Gastrocnemius medialis (tissue), 4 donors: ENCODE data around the gene SLC6A6. TPM values are rescaled to one million over a fixed set of nuclear protein-coding genes. Genes with fewer than 3 reads are reported as not detected.

Experiments used
- ATAC-seq, 2 donors: fragments of 150-250 bp; one replicate each; pipeline ENCODE4 v1.9.1; 2016
- DNase-seq, 2 donors: peaks; one replicate each; pipeline ENCODE4 v3.0.0-alpha.2; 2019
- H3K27ac ChIP-seq, 4 donors: fragments of 200-600 bp; sonication (generic); 1 replicate in 1 of 4; 2 replicates in 3 of 4; pipeline ENCODE4 v1.5.1; 2016 to 2018; ENCODE audit warnings: mild to moderate bottlenecking in 2 of 4, moderate library complexity in 1 of 4
- H3K27me3 ChIP-seq, 3 donors: fragments of 200-600 bp; sonication (generic) in 2 of 3; 1 replicate in 1 of 3; 2 replicates in 2 of 3; pipeline versions ENCODE4 v1.5.1 to v1.6.0; 2016 to 2019; ENCODE audit warnings: mild to moderate bottlenecking in 1 of 3, moderate library complexity in 1 of 3
- H3K36me3 ChIP-seq, 2 donors: fragments of 200-600 bp; sonication (generic) in 1 of 2; one replicate each; pipeline ENCODE4 v1.5.1; 2017 to 2018
- H3K4me1 ChIP-seq, 2 donors: fragments of 200-600 bp; sonication (generic) in 1 of 2; one replicate each; pipeline ENCODE4 v1.5.1; 2016 to 2017; ENCODE audit warnings: mild to moderate bottlenecking in 2 of 2
- H3K4me3 ChIP-seq, 4 donors: fragments of 200-600 bp; sonication (generic) in 3 of 4; 1 replicate in 1 of 4; 2 replicates in 3 of 4; pipeline ENCODE4 v1.5.1; 2016 to 2019; ENCODE audit warnings: mild to moderate bottlenecking in 2 of 4
- H3K9me3 ChIP-seq, 3 donors: fragments of 200-600 bp; sonication (generic) in 2 of 3; 1 replicate in 1 of 3; 2 replicates in 2 of 3; pipeline ENCODE4 v1.5.1; 2016 to 2019
- CTCF ChIP-seq, 5 experiments: fragments of 450-650 bp in 3 of 5; fragments of 200-600 bp in 2 of 5; sonication (generic) in 2 of 5; IDR thresholded peaks in 4 of 5; conservative IDR thresholded peaks in 1 of 5; 1 replicate in 4 of 5; 2 replicates in 1 of 5; pipeline ENCODE4 v1.5.1; 2016 to 2019; ENCODE audit warnings: antibody characterized with exemption in 5 of 5, mild to moderate bottlenecking in 3 of 5, moderate library complexity in 3 of 5
- POLR2A ChIP-seq, 2 donors: fragments of 450-650 bp; IDR thresholded peaks; one replicate each; pipeline ENCODE4 v1.6.1; 2017; ENCODE audit warnings: antibody characterized with exemption in 2 of 2, mild to moderate bottlenecking in 2 of 2, moderate library complexity in 2 of 2
- in situ Hi-C, 4 donors: fragments of 200-750 bp; cut with MboI; loops; one replicate each; pipeline versions ENCODE4 v1.15.0 to v1.8.0; 2017; ENCODE audit warnings: low sequenced_read_pairs in 4 of 4
- intact Hi-C: fragments of 100-400 bp; cut with DNase I; formaldehyde crosslinking; loops from one replicate; pipeline ENCODE4 v1.15.1; 2023; ENCODE audit warnings: low total_unique reads
- total RNA-seq, 4 donors: library from RNA; depleted of rRNA; stranded (reverse); fragments of >200 nt; gene quantifications; one replicate each; pipeline versions ENCODE4 v1.1.0 to v1.2.3, GENCODE V29; 2016

The SLC6A6 gene
- total RNA-seq, 4 donors from 2014 or later = 42.1 to 119 (median 88.7) TPM

- no peaks in the 10 kb centered on the region for H3K36me3 ChIP-seq
- ATAC-seq (no peak), DNase-seq (no peak)
- H3K4me3 ChIP-seq = no peak overlapping the region
- no peaks in the 10 kb centered on the region for H3K4me1 ChIP-seq
- in situ Hi-C loops = loop anchor here in 1 of 4 donors (10.0 kb wide), 1 partner anchor 99 kb away; no protein-coding TSS in a partner anchor
- no peak overlapping the region for H3K27ac ChIP-seq
- H3K9me3 ChIP-seq = no peaks in the 10 kb centered on the region
- TF ChIP-seq POLR2A (IDR thresholded peaks at IDR 0.05) (no peak), CTCF (IDR thresholded peaks at IDR 0.05 in 4 of 5, conservative IDR thresholded peaks at IDR 0.05 in 1 of 5) (no peak)
- intact Hi-C loops = no loop called here
- no peaks in the 10 kb centered on the region for H3K27me3 ChIP-seq
Measured at GRCh38 chr3:14363379-14363778, 39.0 kb upstream of the SLC6A6 start.

- H3K27me3 ChIP-seq = no peaks in the 10 kb centered on the region
Measured at GRCh38 chr3:14363991-14364390, 38.4 kb upstream of the SLC6A6 start.

GRCh38 chr3:14364580-14365292 is 37.7 kb upstream of the SLC6A6 start:
- TF ChIP-seq CTCF (IDR thresholded peaks at IDR 0.05 in 4 of 5, conservative IDR thresholded peaks at IDR 0.05 in 1 of 5) (no peak), POLR2A (IDR thresholded peaks at IDR 0.05) (no peak)
- no peaks in the 10 kb centered on the region for H3K27me3 ChIP-seq
- intact Hi-C loops = loop anchor here (5.0 kb wide), 1 partner anchor 102 kb away; no protein-coding TSS in a partner anchor

More at GRCh38 chr3:14363991-14364390, 38.4 kb upstream of the SLC6A6 start:
- Histone ChIP-seq H3K36me3 (no peaks in the 10 kb centered on the region), H3K4me3 (no peak overlapping the region), H3K4me1 (no peaks in the 10 kb centered on the region), H3K27ac (no peak overlapping the region), H3K9me3 (no peaks in the 10 kb centered on the region)
- no peak for ATAC-seq
- TF ChIP-seq POLR2A (IDR thresholded peaks at IDR 0.05) = no peak
- TF ChIP-seq CTCF (IDR thresholded peaks at IDR 0.05 in 4 of 5, conservative IDR thresholded peaks at IDR 0.05 in 1 of 5) = no peak
- no peak for DNase-seq
- in situ Hi-C loops (loop anchor here in 1 of 4 donors (10.0 kb wide), 1 partner anchor 99 kb away; no protein-coding TSS in a partner anchor), intact Hi-C loops (no loop called here)

DNA sequence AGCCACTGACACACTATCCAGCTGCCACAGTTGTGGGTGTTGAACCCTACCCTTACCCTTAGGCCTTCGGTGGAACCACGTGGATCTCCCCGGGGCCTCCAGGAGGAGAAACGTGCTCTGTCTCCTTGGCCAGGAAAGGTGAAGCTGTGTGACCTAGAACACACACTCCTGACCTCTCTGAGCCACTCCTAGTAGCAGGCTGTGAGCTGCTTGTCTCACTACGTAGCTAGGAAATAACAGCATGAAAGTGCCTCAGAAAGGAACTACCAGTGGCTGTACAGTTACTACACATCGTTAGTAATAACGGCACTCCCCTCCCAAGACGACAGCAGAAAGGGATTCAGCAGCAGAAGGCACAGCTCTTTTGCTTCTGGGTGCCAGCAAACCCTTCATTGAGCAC is 36.2 kb upstream of the SLC6A6 start:
- in situ Hi-C loops = loop anchor here in 1 of 4 donors (10.0 kb wide), 1 partner anchor 101 kb away; no protein-coding TSS in a partner anchor
- intact Hi-C loops = loop anchor here (5.0 kb wide), 1 partner anchor 104 kb away; no protein-coding TSS in a partner anchor
- H3K27me3 ChIP-seq = no peaks in the 10 kb centered on the region

More at GRCh38 chr3:14364580-14365292, 37.7 kb upstream of the SLC6A6 start:
- Histone ChIP-seq H3K4me3 (no peak overlapping the region), H3K9me3 (no peaks in the 10 kb centered on the region), H3K27ac (no peak overlapping the region), H3K4me1 (peaks cover 5 to 7% of the 10 kb centered on the region in 2 donors), H3K36me3 (no peaks in the 10 kb centered on the region)
- in situ Hi-C loops = loop anchor here in 1 of 4 donors (10.0 kb wide), 1 partner anchor 100 kb away; no protein-coding TSS in a partner anchor
- no peak for ATAC-seq
- DNase-seq = no peak

More for the DNA sequence above, 36.2 kb upstream of the SLC6A6 start:
- Histone ChIP-seq H3K4me3 (no peak overlapping the region), H3K36me3 (no peaks in the 10 kb centered on the region), H3K9me3 (no peaks in the 10 kb centered on the region), H3K4me1 (peaks cover 20 to 22% of the 10 kb centered on the region in 2 donors), H3K27ac (no peak overlapping the region)
- no peak for ATAC-seq
- no peak for DNase-seq
- TF ChIP-seq CTCF (IDR thresholded peaks at IDR 0.05 in 4 of 5, conservative IDR thresholded peaks at IDR 0.05 in 1 of 5) (no peak), POLR2A (IDR thresholded peaks at IDR 0.05) (no peak)
